NB4 (cell line): ENCODE data around the gene NFU1.

ENCODE experiments used
- POLR2A ChIP-seq: IDR thresholded peaks from 2 replicates; pipeline ENCODE4 v1.6.1; 2011; ENCODE audit warnings: mild to moderate bottlenecking; ENCODE audit not compliant: insufficient read length; ENCODE audit errors: extremely low read depth
- TF ChIP-seq, protein P1 (sequence below): IDR thresholded peaks from one replicate; pipeline ENCODE4 v1.5.1; 2012; ENCODE audit warnings: low read depth, low read length

DNA sequence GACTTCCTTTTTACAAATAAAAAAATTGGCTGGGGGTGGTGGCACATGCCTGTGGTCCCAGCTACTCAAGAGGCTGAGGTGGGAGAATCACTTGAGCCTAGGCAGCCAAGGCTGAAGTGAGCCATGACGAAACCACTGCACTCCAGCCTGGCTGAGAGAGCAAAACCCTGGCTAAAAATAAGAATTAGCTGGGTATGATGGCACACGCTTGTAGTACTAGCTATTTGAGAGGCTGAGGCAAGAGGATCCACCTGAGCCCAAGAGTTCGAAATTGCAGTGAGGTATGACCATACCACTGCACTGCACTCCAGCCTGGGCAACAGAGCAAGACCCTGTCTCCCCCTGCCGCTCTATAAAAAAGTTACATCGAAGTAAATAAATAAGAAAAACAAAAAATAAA is 83.9 kb downstream of the NFU1 start:
- TF ChIP-seq, protein P1, sequence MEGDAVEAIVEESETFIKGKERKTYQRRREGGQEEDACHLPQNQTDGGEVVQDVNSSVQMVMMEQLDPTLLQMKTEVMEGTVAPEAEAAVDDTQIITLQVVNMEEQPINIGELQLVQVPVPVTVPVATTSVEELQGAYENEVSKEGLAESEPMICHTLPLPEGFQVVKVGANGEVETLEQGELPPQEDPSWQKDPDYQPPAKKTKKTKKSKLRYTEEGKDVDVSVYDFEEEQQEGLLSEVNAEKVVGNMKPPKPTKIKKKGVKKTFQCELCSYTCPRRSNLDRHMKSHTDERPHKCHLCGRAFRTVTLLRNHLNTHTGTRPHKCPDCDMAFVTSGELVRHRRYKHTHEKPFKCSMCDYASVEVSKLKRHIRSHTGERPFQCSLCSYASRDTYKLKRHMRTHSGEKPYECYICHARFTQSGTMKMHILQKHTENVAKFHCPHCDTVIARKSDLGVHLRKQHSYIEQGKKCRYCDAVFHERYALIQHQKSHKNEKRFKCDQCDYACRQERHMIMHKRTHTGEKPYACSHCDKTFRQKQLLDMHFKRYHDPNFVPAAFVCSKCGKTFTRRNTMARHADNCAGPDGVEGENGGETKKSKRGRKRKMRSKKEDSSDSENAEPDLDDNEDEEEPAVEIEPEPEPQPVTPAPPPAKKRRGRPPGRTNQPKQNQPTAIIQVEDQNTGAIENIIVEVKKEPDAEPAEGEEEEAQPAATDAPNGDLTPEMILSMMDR: no peak
- TF ChIP-seq POLR2A: no peak
